Right renal pelvis (tissue), 4 donors: Measurements from ENCODE around the gene LONRF2. TPM values are rescaled to one million over a fixed set of nuclear protein-coding genes. Genes with fewer than 3 reads are reported as not detected.
A peak's percentile ranks its signal among the peaks of the same experiment; 100 is the strongest.
"Not testable (repeated sequence)": the region's sequence is repeated elsewhere in the genome, so short reads cannot be mapped to it uniquely, and the experiment has no call there.

Source experiments
- DNase-seq, 4 donors: peaks; one replicate each; pipeline ENCODE4 v3.0.0-alpha.2; 2013; ENCODE audit warnings: low read depth in 4 of 4, low spot score in 3 of 4, missing footprints in 1 of 4
- polyA plus RNA-seq, 4 donors: library from polyadenylated mRNA; unstranded; fragments of 120-200 nt; gene quantifications; one replicate each; pipeline ENCODE4 v1.2.1, GENCODE V29; 2013; ENCODE audit not compliant: insufficient read length in 4 of 4

The LONRF2 gene
- polyA plus RNA-seq, 4 donors, result 2.8 to 3.7 (median 3.1) TPM

DNA sequence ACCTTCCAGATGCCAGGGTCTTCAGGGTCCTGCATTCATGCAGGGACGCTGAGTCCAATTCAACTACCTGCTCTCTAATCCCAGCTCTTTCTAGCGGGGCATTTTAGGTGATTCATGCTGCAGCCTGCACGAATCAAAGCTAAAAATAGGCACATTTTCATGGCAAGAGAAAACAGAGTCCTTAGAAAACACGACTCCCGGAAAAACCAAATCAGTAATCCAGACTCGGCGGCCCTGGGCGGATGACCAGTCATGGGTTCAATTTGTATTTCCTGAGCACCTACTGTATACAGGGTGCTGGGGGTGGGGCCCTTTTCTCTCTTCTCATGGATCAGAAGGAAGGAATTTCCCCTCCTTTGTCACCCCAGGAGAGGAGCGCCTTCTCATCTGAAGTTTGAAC lies 64.4 kb downstream of the LONRF2 start:
- DNase-seq, result no peak

- no peak for DNase-seq
These were observed 65.5 kb downstream of the LONRF2 start for GRCh38 chr2:100256849-100257248.

DNA sequence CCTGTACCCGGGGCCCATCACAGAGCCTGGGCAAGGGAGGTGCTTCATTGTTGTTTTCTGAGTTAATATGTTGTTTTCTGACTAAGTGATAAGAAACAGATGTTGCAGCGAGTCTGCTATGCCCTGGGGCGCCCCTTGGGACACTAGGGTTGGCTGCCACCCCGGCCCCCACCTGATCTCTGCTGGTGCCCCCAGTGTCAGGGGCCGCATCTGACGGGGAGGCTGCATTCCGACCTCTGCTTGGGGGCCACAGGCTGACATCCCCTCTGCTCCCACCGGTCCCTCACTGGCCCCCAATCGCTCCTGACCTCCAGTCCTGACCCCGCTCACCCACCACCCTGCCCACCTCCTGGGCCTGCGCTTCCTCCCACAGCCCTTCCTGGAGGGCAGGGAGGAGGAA lies 65.9 kb downstream of the LONRF2 start:
- DNase-seq, result no peak

DNA sequence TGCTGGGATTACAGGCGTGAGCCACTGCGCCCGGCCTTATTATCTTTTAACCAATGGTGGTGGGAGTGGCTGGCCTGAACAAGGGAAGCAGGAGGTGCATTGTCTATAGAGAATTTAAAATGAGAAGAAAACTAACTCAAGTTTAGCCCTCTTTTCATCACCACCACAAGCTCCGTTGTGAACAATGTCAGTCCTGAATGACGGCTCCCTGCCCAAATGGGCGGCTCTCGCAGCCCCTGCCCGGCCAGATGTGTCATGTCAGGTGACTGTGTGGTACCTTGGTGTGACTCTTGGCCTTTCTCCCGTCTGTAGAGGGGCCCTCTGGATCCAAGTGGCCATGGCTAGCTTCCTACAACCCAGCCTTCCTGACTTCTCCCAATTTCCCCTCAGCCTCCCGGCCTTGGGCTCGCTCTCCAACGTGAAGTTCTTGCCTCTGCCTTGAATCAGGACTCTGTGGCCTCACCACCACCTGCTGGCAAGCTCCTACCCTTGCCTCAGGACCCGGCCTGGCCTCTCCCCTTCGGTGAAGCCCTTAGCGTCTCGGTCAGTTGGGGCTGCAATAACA lies 67.6 kb downstream of the LONRF2 start:
- no peak for DNase-seq

- no peak for DNase-seq
These were observed 68.5 kb downstream of the LONRF2 start for GRCh38 chr2:100253786-100254185.

DNA sequence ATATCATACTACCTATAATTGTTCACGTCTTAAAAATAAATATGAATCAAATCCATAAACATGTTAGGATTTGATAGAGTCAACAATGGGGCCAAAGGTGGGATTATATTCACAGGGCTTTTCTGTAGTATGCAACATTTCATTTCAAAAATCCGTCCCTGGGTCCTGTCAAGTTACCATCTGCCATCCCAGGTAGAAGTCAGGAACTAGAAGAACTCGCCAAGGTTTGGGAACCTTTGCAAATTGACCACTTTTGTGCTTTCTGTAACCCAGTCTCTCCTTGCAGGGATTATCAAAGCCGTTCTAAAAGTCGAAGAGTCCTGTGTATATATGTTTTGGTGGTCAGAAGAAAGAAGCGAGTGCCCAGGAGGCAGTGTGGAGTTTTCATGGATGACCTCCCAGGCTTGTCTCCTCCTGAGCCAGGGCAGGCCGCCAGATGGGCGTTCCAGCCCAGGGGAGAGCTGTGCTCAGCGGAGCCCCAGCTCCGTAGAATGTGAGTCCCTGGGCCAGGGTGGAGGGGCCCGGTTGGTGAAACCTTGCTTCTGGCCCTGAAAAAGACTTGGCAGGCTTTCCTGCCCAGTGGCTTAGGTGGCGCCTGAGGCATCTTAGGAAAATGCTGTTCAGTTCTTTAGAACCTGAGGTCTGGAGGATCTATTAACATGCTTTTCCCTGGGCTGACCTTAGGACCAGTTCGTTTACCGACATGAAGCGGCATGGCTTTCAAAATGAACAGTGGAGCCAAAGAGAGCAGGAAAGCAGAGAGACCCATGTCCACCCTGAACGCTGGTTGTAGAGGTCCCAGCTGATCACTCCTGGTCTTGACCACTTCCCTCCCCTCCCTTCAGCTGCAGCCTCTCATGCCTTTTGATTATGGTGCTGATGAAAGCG lies 69.2 kb downstream of the LONRF2 start:
- no peak for DNase-seq

GRCh38 chr2:100250645-100251044 lies 71.7 kb downstream of the LONRF2 start:
- no peak for DNase-seq

- no peak for DNase-seq
These were observed 73.3 kb downstream of the LONRF2 start for GRCh38 chr2:100248971-100249370.

DNA sequence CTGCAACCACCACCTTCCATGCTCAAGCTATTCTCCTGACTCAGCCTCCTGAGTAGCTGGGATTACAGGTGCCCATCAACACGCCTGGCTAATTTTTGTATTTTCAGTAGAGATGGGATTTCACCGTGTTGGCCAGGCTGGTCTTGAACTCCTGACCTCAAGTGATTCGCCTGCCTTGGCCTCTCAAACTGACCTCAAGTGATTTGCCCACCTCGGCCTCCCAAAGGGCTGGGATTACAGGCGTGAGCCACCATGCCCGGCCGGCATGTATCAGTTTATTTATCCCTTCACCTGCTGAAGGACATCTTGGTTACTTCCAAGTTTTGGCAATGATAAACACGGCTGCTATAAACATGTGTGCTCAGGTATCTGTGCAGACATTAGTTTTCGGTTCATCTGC lies 73.7 kb downstream of the LONRF2 start:
- DNase-seq, result not testable (repeated sequence)

DNA sequence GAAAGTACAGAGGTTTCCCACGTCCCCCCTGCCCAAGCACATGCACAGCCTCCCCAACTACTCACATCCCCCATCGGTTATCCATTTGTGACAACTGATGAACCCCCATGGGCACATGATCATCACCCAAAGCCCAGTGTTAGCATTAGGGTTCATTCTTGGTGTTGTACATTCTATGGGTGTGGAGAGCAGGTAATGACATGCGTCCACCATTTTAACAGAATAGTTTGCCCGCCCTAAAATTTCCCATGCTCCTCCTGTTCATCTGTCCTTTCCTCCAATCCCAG lies 74.3 kb downstream of the LONRF2 start:
- DNase-seq, result no peak

DNA sequence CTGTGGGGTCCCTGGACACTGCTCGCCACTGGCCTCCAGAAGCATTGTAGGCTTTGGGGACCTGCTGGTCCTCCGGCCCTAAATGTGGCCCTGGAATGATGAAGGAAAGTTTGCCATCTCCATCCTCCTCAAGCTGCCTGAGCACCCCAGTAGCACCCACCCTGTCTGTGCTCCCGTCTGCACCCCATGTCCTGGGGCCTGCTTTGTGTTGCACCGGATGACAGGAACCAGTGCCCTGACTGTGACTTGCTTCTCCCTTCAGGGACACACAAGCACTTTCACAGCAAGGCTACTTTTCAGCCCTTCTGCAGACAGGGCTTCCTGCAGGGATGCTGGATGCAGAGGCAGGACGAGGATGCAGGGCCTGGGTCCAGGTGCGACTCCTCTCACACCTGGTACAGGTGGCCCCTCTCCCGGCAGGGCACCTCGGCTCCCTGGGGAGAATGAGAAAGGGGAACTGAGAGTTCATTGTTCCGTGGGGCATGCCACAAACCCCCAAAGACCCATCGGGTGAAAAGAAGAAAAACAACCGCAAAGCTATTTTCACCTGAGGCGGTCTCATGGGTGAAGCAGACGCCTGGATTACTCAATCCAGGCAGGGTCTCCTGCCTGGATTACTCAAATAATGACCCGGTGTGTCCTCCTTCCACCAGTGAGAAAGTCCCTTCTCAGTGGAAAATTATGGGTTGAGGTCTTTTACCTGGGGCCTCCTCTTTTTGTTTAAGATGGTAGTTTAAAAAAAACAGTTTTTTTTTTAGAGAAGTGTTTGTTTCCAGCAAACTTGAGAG lies 74.9 kb downstream of the LONRF2 start:
- DNase-seq, result no peak

GRCh38 chr2:100246163-100247145 lies 75.8 kb downstream of the LONRF2 start:
- DNase-seq, result no peak

DNA sequence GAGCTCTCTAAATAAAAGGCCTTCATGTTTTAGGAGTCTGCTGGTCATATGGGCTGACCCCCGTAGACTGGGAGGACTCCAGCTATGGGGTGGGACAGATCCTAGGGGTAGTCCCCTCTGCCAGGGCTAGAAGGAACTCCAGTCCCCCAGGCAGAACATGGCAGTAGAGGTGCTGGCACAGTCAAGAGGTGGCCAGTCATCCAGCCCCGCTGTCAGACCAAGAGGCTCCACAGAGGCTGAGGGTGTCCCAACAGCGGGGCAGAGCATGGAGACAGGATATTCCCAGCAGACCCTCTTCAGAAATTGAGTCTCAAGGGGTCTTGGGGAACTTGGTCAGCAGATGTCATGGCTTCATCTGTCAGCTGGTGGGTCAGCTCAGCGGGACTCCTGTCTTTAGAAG lies 76.6 kb downstream of the LONRF2 start:
- no peak for DNase-seq

- no peak for DNase-seq
These were observed 77.3 kb downstream of the LONRF2 start for GRCh38 chr2:100244881-100245605.

DNA sequence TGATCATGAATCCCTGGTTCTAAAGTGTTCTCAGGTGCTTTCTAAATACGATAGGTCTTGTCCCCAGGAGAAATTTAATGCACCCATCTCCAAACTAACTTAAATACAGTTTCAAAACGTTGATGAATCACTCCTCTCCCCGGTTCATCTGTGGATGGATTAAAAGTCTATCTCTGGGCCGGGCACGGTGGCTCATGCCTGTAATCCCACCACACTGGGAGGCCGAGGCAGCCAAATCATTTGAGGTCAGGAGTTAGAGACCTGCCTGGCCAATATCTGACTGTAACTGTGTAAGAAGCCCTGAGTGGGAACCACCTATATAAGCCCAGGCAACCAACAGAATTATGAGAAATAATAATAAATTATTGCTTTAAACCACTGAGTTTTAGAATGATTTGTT lies 78.7 kb downstream of the LONRF2 start:
- DNase-seq, result no peak

- DNase-seq, result peak in 2 of 4 donors; percentile 49 to 53
These were observed 79.2 kb downstream of the LONRF2 start for GRCh38 chr2:100242891-100243619.

DNA sequence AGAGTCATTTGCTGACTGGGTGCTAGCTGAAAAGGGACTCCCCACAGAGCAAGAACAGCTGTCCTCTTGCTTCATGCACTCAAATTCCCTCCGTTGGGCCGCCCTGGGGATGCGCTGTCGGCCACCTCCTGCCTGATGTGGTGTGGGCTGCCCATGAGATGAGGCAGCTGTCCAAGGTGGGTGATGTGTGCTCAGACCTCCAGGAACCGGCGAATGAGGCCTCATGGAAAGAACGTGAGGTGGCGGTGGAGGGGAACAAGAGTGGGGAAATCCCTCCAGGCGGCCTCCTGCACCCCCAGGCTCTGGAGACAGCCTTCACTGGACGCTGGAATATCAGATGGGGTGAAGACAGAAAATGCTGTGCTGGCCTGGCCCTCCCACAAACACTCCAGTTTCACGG lies 79.8 kb downstream of the LONRF2 start:
- peak in 1 of 4 donors; percentile 31 for DNase-seq

GRCh38 chr2:100241236-100241635 lies 81.1 kb downstream of the LONRF2 start:
- no peak for DNase-seq

DNA sequence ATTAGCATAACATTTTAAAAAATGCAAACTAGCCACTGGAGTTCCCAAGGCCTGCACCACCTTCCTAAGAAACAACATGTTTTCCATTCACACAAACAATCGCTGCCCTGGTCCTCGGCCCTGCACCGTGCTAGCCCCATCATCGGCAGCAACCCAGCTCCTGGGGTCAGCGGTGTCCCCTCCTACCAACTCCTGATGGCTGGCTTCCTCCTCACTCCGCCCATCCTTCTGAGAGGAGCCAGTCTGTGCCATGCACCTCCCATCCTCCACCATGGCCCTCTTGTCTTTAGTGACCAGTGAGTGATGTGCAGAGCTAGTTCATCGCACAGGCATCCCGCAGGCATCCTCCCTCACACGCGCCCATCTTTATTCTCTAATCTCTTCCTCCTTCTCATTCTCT lies 81.9 kb downstream of the LONRF2 start:
- DNase-seq, result no peak
